Keratinocyte (primary cell): ENCODE data around the gene GAB4. TPM values are rescaled to one million over a fixed set of nuclear protein-coding genes. Genes with fewer than 3 reads are reported as not detected.

Source experiments
- DNase-seq: peaks from one replicate; pipeline ENCODE4 v3.0.0-alpha.2; 2011; ENCODE audit warnings: low read depth, missing footprints, low spot score
- FAIRE-seq: peaks from 2 replicates; lab custom pipeline; 2011; peaks lifted over from hg19 to GRCh38; lab: Jason Lieb, UNC
- H2AFZ ChIP-seq: 2 replicates; pipeline ENCODE4 v1.6.0; 2012; ENCODE audit warnings: low read length, control low read depth, inconsistent platforms; ENCODE audit not compliant: control insufficient read depth
- H3K27ac ChIP-seq: 2 replicates; pipeline ENCODE4 v1.5.1; 2011; ENCODE audit warnings: low read length; ENCODE audit not compliant: control insufficient read depth, insufficient read depth
- H3K27me3 ChIP-seq: 3 replicates; pipeline ENCODE4 v1.6.0; 2011; ENCODE audit warnings: low read length; ENCODE audit not compliant: control insufficient read depth, insufficient read depth; ENCODE audit errors: extremely low read depth
- H3K36me3 ChIP-seq, 2 experiments: 2 replicates in 1 of 2; 3 replicates in 1 of 2; pipeline ENCODE4 v1.5.1; 2011; ENCODE audit warnings: low read length in 2 of 2, mild to moderate bottlenecking in 1 of 2; ENCODE audit not compliant: control insufficient read depth in 2 of 2, insufficient read depth in 2 of 2; ENCODE audit errors: extremely low read depth in 1 of 2
- H3K4me1 ChIP-seq: 3 replicates; pipeline ENCODE4 v1.5.1; 2011; ENCODE audit warnings: low read length; ENCODE audit not compliant: control insufficient read depth, insufficient read depth; ENCODE audit errors: extremely low read depth
- H3K4me2 ChIP-seq: 3 replicates; pipeline ENCODE4 v1.6.0; 2011; ENCODE audit warnings: low read depth, low read length; ENCODE audit not compliant: control insufficient read depth, insufficient read depth; ENCODE audit errors: extremely low read depth
- H3K4me3 ChIP-seq, 3 experiments: fragments of 200-600 bp in 1 of 3; sonication (generic) in 1 of 3; 2 replicates in 2 of 3; 3 replicates in 1 of 3; pipeline ENCODE4 v1.5.1; 2011 to 2016; ENCODE audit warnings: low read length in 3 of 3, mild to moderate bottlenecking in 3 of 3, control low read depth in 2 of 3, inconsistent platforms in 1 of 3, low read depth in 1 of 3, mixed read lengths in 1 of 3, mixed run types in 1 of 3, moderate library complexity in 1 of 3; ENCODE audit not compliant: control insufficient read depth in 2 of 3, insufficient read depth in 2 of 3; ENCODE audit errors: extremely low read depth in 1 of 3
- H3K79me2 ChIP-seq: 2 replicates; pipeline ENCODE4 v1.6.0; 2012; ENCODE audit warnings: low read length; ENCODE audit not compliant: control insufficient read depth, insufficient read depth
- H3K9ac ChIP-seq: 3 replicates; pipeline ENCODE4 v1.6.0; 2011; ENCODE audit warnings: low read length; ENCODE audit not compliant: control insufficient read depth, insufficient read depth; ENCODE audit errors: extremely low read depth
- H3K9me1 ChIP-seq: 3 replicates; pipeline ENCODE4 v1.6.0; 2011; ENCODE audit warnings: low read length; ENCODE audit not compliant: control insufficient read depth, insufficient read depth; ENCODE audit errors: extremely low read depth
- H3K9me3 ChIP-seq: 2 replicates; pipeline ENCODE4 v1.5.1; 2012; ENCODE audit warnings: low read depth, low read length; ENCODE audit not compliant: control insufficient read depth
- H4K20me1 ChIP-seq: 3 replicates; pipeline ENCODE4 v1.6.0; 2011; ENCODE audit warnings: low read length; ENCODE audit not compliant: control insufficient read depth, insufficient read depth; ENCODE audit errors: extremely low read depth
- EZH2 ChIP-seq: IDR thresholded peaks from one replicate; pipeline ENCODE4 v1.6.1; 2012; ENCODE audit warnings: inconsistent platforms, mild to moderate bottlenecking, low read length, moderate library complexity
- dilution Hi-C: fragments of 300-500 bp; cut with MboI; formaldehyde crosslinking; loops from one replicate; pipeline ENCODE4 v1.7.0; 2020; ENCODE audit warnings: low sequenced_read_pairs; ENCODE audit not compliant: extremely low pct_ligation_motif_present
- polyA plus RNA-seq, 5 experiments: library from polyadenylated mRNA; depleted of rRNA in 3 of 5; stranded (reverse) in 3 of 5; stranded (forward) in 1 of 5; unstranded in 1 of 5; fragments of >200 nt; gene quantifications; 1 replicate in 1 of 5; 2 replicates in 3 of 5; 3 replicates in 1 of 5; pipeline versions ENCODE4 v1.2.1 to v1.2.3, GENCODE V29; 2011 to 2012; ENCODE audit warnings: missing spikeins in 2 of 5, low read depth in 1 of 5, low replicate concordance in 1 of 5
- TF ChIP-seq, protein P1 (sequence below), 3 experiments: IDR thresholded peaks in 1 of 3; conservative IDR thresholded peaks in 1 of 3; optimal IDR thresholded peaks in 1 of 3; 2 replicates in 2 of 3; 3 replicates in 1 of 3; pipeline versions ENCODE3 to v1.5.1; 2011; ENCODE audit warnings: low read length in 3 of 3, mild to moderate bottlenecking in 3 of 3, moderate library complexity in 2 of 3, control low read depth in 1 of 3, inconsistent platforms in 1 of 3; ENCODE audit not compliant: insufficient read depth in 2 of 3; ENCODE audit errors: extremely low read depth in 1 of 3

GAB4 gene
- polyA plus RNA-seq, 1 donor (not counting 4 experiments of a cell fraction or from before 2014, with no cell fraction given), result not detected

GRCh38 chr22:17056058-17056457 lies 48.0 kb upstream of the GAB4 start:
- dilution Hi-C loops, result no loop called here
- Histone ChIP-seq H3K27ac (no peak overlapping the region), H3K79me2 (no peaks in the 10 kb centered on the region), H2AFZ (no peak overlapping the region), H3K9me3 (no peaks in the 10 kb centered on the region), H3K9ac (no peak overlapping the region), H3K4me2 (no peak overlapping the region), H4K20me1 (no peaks in the 10 kb centered on the region), H3K27me3 (no peaks in the 10 kb centered on the region), H3K4me1 (no peaks in the 10 kb centered on the region), H3K4me3 (no peak overlapping the region), H3K9me1 (no peaks in the 10 kb centered on the region), H3K36me3 (peaks cover 0 to 1% of the 10 kb centered on the region in 2 experiments)
- no peak for DNase-seq
- TF ChIP-seq, protein P1, sequence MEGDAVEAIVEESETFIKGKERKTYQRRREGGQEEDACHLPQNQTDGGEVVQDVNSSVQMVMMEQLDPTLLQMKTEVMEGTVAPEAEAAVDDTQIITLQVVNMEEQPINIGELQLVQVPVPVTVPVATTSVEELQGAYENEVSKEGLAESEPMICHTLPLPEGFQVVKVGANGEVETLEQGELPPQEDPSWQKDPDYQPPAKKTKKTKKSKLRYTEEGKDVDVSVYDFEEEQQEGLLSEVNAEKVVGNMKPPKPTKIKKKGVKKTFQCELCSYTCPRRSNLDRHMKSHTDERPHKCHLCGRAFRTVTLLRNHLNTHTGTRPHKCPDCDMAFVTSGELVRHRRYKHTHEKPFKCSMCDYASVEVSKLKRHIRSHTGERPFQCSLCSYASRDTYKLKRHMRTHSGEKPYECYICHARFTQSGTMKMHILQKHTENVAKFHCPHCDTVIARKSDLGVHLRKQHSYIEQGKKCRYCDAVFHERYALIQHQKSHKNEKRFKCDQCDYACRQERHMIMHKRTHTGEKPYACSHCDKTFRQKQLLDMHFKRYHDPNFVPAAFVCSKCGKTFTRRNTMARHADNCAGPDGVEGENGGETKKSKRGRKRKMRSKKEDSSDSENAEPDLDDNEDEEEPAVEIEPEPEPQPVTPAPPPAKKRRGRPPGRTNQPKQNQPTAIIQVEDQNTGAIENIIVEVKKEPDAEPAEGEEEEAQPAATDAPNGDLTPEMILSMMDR (optimal IDR thresholded peaks at IDR 0.05 in 1 of 3, IDR thresholded peaks at IDR 0.05 in 1 of 3, conservative IDR thresholded peaks at IDR 0.05 in 1 of 3; ENCODE audit: extremely low read depth in 1 of 3, insufficient read depth in 2 of 3, low read length in 3 of 3), result no peak
- no peak for TF ChIP-seq EZH2
- no peak for FAIRE-seq

DNA sequence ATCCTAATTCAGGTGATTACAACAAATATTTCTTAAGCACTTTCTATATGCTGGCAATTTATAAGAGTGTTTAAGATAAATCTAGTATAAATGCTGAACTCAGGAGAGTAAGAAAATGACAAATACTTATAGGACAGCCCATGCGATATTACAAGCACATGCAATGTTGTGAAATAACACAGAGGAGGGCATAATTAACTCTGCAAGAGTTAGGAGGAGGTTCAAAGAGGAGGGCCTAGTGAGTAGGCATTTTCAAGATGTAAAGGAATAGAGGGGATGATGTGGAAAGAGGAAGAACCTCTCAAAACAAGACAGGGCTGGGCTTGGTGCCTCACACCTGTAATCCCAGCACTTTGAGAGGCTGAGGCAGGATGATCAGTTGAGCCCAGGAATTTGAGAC lies 39.6 kb upstream of the GAB4 start:
- Histone ChIP-seq H3K9me3 (no peaks in the 10 kb centered on the region), H3K36me3 (peaks cover 0 to 2% of the 10 kb centered on the region in 2 experiments), H3K9me1 (no peaks in the 10 kb centered on the region), H3K4me2 (no peak overlapping the region), H3K9ac (no peak overlapping the region), H3K79me2 (no peaks in the 10 kb centered on the region), H3K4me1 (no peaks in the 10 kb centered on the region), H2AFZ (no peak overlapping the region), H3K27ac (no peak overlapping the region), H4K20me1 (no peaks in the 10 kb centered on the region), H3K27me3 (no peaks in the 10 kb centered on the region), H3K4me3 (no peak overlapping the region)
- DNase-seq, result no peak
- FAIRE-seq, result no peak
- dilution Hi-C loops, result no loop called here
- TF ChIP-seq, protein P1 (optimal IDR thresholded peaks at IDR 0.05 in 1 of 3, IDR thresholded peaks at IDR 0.05 in 1 of 3, conservative IDR thresholded peaks at IDR 0.05 in 1 of 3; ENCODE audit: extremely low read depth in 1 of 3, insufficient read depth in 2 of 3, low read length in 3 of 3), result no peak
- no peak for TF ChIP-seq EZH2
